GM12878 (cell line): ENCODE measurements around the gene AGAP1. TPM values are rescaled to one million over a fixed set of nuclear protein-coding genes. Genes with fewer than 3 reads are reported as not detected.

Source experiments
- ATAC-seq: fragments of 200-7000 bp; cut with Tn5 transposase; 3 replicates; pipeline ENCODE4 v1.9.1; 2020; ENCODE audit warnings: mild to moderate bottlenecking, moderate library complexity
- BruUV-seq: library from RNA; stranded (reverse); fragments of 400-500 nt; replicated peaks from 2 replicates; lab custom pipeline; 2021; lab: Mats Ljungman, UMichigan
- CTCF ChIA-PET: fragments of 300-600 bp; sonication (Branson Sonifier 250); formaldehyde crosslinking; extraction: SDS; loops from one replicate; lab custom pipeline; 2021; ENCODE audit warnings: inconsistent platforms; lab: Yijun Ruan, JAX
- POLR2A ChIA-PET: fragments of 350-600 bp; formaldehyde crosslinking; extraction: SDS; loops from one replicate; lab custom pipeline; 2021; ENCODE audit warnings: inconsistent platforms; lab: Charles Lee
- RAD21 ChIA-PET: fragments of 300-600 bp; sonication (Branson Sonifier 250); formaldehyde crosslinking; loops from one replicate; lab custom pipeline; 2023; ENCODE audit warnings: antibody characterized with exemption; ENCODE audit not compliant: unreplicated experiment; lab: Charles Lee
- SMC1A ChIA-PET: fragments of 300-600 bp; sonication (Branson Sonifier 250); formaldehyde crosslinking; loops from one replicate; lab custom pipeline; 2023; ENCODE audit not compliant: unreplicated experiment, uncharacterized antibody; lab: Charles Lee
- DNase-seq: peaks from one replicate; pipeline ENCODE4 v3.0.0-alpha.2; 2011; ENCODE audit warnings: low read depth, low spot score
- FAIRE-seq: peaks from 3 replicates; lab custom pipeline; 2011; peaks lifted over from hg19 to GRCh38; lab: Jason Lieb, UNC
- H2AFZ ChIP-seq: 2 replicates; pipeline ENCODE4 v1.6.0; 2011; ENCODE audit warnings: low read depth, low read length, control low read depth; ENCODE audit not compliant: control insufficient read depth
- H3K27ac ChIP-seq: 2 replicates; pipeline ENCODE4 v1.5.1; 2011; ENCODE audit warnings: control low read depth; ENCODE audit not compliant: control insufficient read depth, insufficient read depth
- H3K27me3 ChIP-seq, 2 experiments: replicated peaks in 1 of 2; 2 replicates each; pipeline versions ENCODE4 v1.6.0 to v1.6.1; 2011; ENCODE audit warnings: low read length in 1 of 2; ENCODE audit not compliant: control insufficient read depth in 2 of 2, insufficient read depth in 2 of 2
- H3K36me3 ChIP-seq, 2 experiments: 2 replicates each; pipeline ENCODE4 v1.5.1; 2011; ENCODE audit warnings: low read length in 1 of 2; ENCODE audit not compliant: control insufficient read depth in 2 of 2, insufficient read depth in 2 of 2
- H3K4me1 ChIP-seq: 2 replicates; pipeline ENCODE4 v1.6.1; 2011; ENCODE audit warnings: mild to moderate bottlenecking, low read length, moderate library complexity, mixed read lengths; ENCODE audit not compliant: control insufficient read depth, insufficient read depth
- H3K4me2 ChIP-seq: 2 replicates; pipeline ENCODE4 v1.6.0; 2011; ENCODE audit warnings: control low read depth; ENCODE audit not compliant: control insufficient read depth, insufficient read depth
- H3K4me3 ChIP-seq: fragments of 200-600 bp; sonication (generic); 2 replicates; pipeline ENCODE4 v1.5.1; 2016
- H3K79me2 ChIP-seq: 2 replicates; pipeline ENCODE4 v1.6.0; 2011; ENCODE audit warnings: low read length; ENCODE audit not compliant: control insufficient read depth, insufficient read depth
- H3K9ac ChIP-seq: 2 replicates; pipeline ENCODE4 v1.8.0; 2011; ENCODE audit warnings: low read length, control low read depth, mixed read lengths; ENCODE audit not compliant: control insufficient read depth, insufficient read depth
- H3K9me3 ChIP-seq: replicated peaks from 3 replicates; pipeline ENCODE4 v1.5.1; 2011; ENCODE audit warnings: mild to moderate bottlenecking, low read length; ENCODE audit not compliant: control insufficient read depth, insufficient read depth
- H4K20me1 ChIP-seq: 2 replicates; pipeline ENCODE4 v1.6.0; 2011; ENCODE audit not compliant: control insufficient read depth, insufficient read depth
- NBN ChIP-seq: fragments of 450-650 bp; IDR thresholded peaks from 2 replicates; pipeline ENCODE4 v1.6.1; 2016
- NR2F1 ChIP-seq: fragments of 450-650 bp; conservative IDR thresholded peaks from 2 replicates; pipeline ENCODE4 v1.6.1; 2017; ENCODE audit warnings: mild to moderate bottlenecking
- WGBS: methylation state at CpG from one replicate; pipeline ENCODE4 v1.1.6; 2016; ENCODE audit warnings: low lambda C conversion rate; ENCODE audit not compliant: insufficient replicate concordance, insufficient coverage; ENCODE audit errors: missing lambda C conversion rate; 5-methylcytosine and 5-hydroxymethylcytosine counted together
- in situ Hi-C: fragments of 300-500 bp; cut with MboI; formaldehyde crosslinking; loops from 9 replicates; pipeline ENCODE4 v1.14.3; 2018; ENCODE audit warnings: mixed read lengths
- intact Hi-C: fragments of 100-400 bp; cut with micrococcal nuclease; formaldehyde crosslinking; loops from one replicate; pipeline ENCODE4 v1.14.2; 2022; ENCODE audit not compliant: unreplicated experiment
- polyA plus RNA-seq, 11 experiments: library from polyadenylated mRNA; depleted of rRNA in 4 of 11; unstranded in 6 of 11; stranded (reverse) in 5 of 11; fragments of >200 nt; fragmentation: Nextera tagmentation in 4 of 11; fragmentation: Illumina TruSeq in 1 of 11; extraction: Ambion mirVana in 4 of 11; extraction: Trizol in 1 of 11; gene quantifications; 1 replicate in 1 of 11; 2 replicates in 10 of 11; pipeline versions ENCODE4 v1.2.1 to v1.2.3, GENCODE V29; 2011 to 2016; ENCODE audit warnings: inconsistent platforms in 2 of 11, missing spikeins in 2 of 11, low read depth in 1 of 11
- total RNA-seq, 4 experiments: library from RNA; depleted of rRNA in 3 of 4; stranded (reverse); fragments of >200 nt in 3 of 4; fragmentation: Illumina TruSeq in 1 of 4; extraction: Trizol in 1 of 4; gene quantifications; 2 replicates each; pipeline versions ENCODE4 v1.2.1 to v1.2.3, GENCODE V29; 2013 to 2021
- TF ChIP-seq, protein P1 (sequence below): fragments of 150-350 bp; IDR thresholded peaks from 2 replicates; pipeline ENCODE4 v1.6.1; 2014; ENCODE audit warnings: mild to moderate bottlenecking, low read depth, low read length
- TF ChIP-seq, protein P2 (sequence below): fragments of 450-650 bp; IDR thresholded peaks from 2 replicates; pipeline ENCODE4 v1.6.1; 2017; ENCODE audit warnings: borderline replicate concordance

The AGAP1 gene
- total and polyA plus RNA-seq, 10 of the 15 experiments (the other 5 are each of a cell fraction or from before 2014, with no cell fraction given), result 0.05 to 0.15 (median 0.06) TPM; not detected in 7

DNA sequence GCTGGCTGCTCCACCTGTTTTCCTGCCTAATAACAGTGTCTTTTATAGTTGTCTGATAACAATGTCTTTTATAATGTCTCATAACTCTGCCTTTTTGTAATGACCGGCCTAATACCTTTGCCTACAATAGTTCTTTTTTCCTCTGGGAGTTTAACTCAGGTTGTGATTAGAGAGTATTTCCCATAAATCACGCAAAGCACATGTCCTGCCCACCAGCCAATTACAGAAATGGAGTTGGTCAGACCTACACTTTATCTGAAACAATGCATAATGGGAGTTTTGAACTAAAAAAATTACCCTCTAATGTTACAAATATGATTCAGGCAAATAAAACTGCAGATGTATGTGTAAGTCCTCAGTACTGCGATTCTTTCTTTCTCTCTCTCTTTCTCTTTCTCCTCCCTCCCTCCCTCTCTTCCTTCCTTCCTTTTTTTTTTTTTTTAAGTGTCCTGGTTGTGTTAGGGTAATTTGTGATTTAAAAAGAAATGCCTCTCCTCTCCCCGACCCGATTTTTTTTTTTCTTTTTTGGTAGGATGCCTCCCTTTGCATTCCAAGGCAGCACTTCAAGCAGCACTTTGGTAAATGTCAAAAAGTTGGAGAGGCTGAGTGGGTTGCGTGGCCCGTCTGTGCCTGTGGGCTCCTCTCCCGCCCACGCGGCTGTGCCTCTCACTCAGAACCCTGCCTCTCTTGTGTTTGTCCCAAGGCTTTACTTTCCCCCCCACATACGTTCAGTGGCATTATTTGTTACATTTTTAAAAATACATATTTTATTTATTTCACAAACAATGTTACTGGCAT is 147.3 kb downstream of the AGAP1 start:
- ChIA-PET RAD21 (no interaction called here), CTCF (no interaction called here)
- no TSS peak for BruUV-seq
- Histone ChIP-seq H2AFZ (no peak overlapping the region), H3K9ac (no peak overlapping the region), H3K4me3 (no peak overlapping the region), H3K79me2 (no peaks in the 10 kb centered on the region), H3K36me3 (no peaks in the 10 kb centered on the region), H4K20me1 (no peaks in the 10 kb centered on the region), H3K4me1 (no peaks in the 10 kb centered on the region), H3K27ac (no peak overlapping the region)
- intact Hi-C loops, result no loop called here
- TF ChIP-seq, protein P1, sequence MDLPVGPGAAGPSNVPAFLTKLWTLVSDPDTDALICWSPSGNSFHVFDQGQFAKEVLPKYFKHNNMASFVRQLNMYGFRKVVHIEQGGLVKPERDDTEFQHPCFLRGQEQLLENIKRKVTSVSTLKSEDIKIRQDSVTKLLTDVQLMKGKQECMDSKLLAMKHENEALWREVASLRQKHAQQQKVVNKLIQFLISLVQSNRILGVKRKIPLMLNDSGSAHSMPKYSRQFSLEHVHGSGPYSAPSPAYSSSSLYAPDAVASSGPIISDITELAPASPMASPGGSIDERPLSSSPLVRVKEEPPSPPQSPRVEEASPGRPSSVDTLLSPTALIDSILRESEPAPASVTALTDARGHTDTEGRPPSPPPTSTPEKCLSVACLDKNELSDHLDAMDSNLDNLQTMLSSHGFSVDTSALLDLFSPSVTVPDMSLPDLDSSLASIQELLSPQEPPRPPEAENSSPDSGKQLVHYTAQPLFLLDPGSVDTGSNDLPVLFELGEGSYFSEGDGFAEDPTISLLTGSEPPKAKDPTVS, result no peak
- TF ChIP-seq, protein P2, sequence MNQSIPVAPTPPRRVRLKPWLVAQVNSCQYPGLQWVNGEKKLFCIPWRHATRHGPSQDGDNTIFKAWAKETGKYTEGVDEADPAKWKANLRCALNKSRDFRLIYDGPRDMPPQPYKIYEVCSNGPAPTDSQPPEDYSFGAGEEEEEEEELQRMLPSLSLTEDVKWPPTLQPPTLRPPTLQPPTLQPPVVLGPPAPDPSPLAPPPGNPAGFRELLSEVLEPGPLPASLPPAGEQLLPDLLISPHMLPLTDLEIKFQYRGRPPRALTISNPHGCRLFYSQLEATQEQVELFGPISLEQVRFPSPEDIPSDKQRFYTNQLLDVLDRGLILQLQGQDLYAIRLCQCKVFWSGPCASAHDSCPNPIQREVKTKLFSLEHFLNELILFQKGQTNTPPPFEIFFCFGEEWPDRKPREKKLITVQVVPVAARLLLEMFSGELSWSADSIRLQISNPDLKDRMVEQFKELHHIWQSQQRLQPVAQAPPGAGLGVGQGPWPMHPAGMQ, result no peak
- TF ChIP-seq NBN (no peak), NR2F1 (no peak)
- TF ChIP-seq, all 136 proteins: peak for 0
- in situ Hi-C loops, result no loop called here
- Histone ChIP-seq H3K9me3 (no peaks in the 10 kb centered on the region), H3K4me2 (no peak overlapping the region), H3K27me3 (no peaks in the 10 kb centered on the region)
- WGBS, result 29% methylated on average over 10 of the region's 11 CpGs
- DNase-seq, result no peak
- ATAC-seq, result no peak
- FAIRE-seq, result no peak
- SMC1A ChIA-PET, result no interaction called here
- POLR2A ChIA-PET, result no interaction called here
